NB4 (cell line): ENCODE measurements around the gene LIPT1.
"Not testable (repeated sequence)": the region's sequence is repeated elsewhere in the genome, so short reads cannot be mapped to it uniquely, and the experiment has no call there.

Source experiments
- DNase-seq: peaks from one replicate; pipeline ENCODE4 v3.0.0; 2010; ENCODE audit warnings: low read depth
- H3K4me3 ChIP-seq: one replicate; pipeline ENCODE4 v1.5.1; 2011; ENCODE audit warnings: mild to moderate bottlenecking, low read depth, low read length, moderate library complexity
- MYC ChIP-seq: IDR thresholded peaks from 2 replicates; pipeline ENCODE4 v1.6.1; 2011; ENCODE audit warnings: low read depth, low read length
- POLR2A ChIP-seq: IDR thresholded peaks from 2 replicates; pipeline ENCODE4 v1.6.1; 2011; ENCODE audit warnings: mild to moderate bottlenecking; ENCODE audit not compliant: insufficient read length; ENCODE audit errors: extremely low read depth
- TF ChIP-seq, protein P1 (sequence below): IDR thresholded peaks from one replicate; pipeline ENCODE4 v1.5.1; 2012; ENCODE audit warnings: low read depth, low read length
- TF ChIP-seq, protein P2 (sequence below): IDR thresholded peaks from 2 replicates; pipeline ENCODE4 v1.6.1; 2011; ENCODE audit warnings: low read depth, low read length

Gene LIPT1

DNA sequence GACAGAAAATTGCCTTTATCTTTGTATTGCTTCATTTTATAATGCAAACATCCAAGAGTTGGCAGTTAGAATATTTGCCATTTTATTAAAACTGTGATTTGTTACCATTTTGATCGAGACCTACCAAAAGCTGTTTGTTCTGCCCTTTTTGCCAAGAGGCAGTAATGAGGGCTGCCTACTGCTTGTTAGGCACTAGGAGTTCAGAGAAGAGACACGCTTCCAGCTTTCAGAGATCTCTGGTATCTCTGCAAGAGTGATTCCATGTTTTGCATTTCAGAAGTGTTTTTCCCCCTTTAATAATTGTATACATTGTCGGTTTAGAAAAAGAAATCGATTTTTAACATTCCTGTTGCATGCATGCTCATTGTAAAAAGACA, 26.8 kb downstream of the LIPT1 start:
- DNase-seq, result peak; percentile 35
- TF ChIP-seq, protein P1, sequence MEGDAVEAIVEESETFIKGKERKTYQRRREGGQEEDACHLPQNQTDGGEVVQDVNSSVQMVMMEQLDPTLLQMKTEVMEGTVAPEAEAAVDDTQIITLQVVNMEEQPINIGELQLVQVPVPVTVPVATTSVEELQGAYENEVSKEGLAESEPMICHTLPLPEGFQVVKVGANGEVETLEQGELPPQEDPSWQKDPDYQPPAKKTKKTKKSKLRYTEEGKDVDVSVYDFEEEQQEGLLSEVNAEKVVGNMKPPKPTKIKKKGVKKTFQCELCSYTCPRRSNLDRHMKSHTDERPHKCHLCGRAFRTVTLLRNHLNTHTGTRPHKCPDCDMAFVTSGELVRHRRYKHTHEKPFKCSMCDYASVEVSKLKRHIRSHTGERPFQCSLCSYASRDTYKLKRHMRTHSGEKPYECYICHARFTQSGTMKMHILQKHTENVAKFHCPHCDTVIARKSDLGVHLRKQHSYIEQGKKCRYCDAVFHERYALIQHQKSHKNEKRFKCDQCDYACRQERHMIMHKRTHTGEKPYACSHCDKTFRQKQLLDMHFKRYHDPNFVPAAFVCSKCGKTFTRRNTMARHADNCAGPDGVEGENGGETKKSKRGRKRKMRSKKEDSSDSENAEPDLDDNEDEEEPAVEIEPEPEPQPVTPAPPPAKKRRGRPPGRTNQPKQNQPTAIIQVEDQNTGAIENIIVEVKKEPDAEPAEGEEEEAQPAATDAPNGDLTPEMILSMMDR, result no peak
- TF ChIP-seq MYC (no peak), POLR2A (no peak)
- TF ChIP-seq, protein P2, sequence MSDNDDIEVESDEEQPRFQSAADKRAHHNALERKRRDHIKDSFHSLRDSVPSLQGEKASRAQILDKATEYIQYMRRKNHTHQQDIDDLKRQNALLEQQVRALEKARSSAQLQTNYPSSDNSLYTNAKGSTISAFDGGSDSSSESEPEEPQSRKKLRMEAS, result no peak
- peak overlapping the region; percentile 95 for H3K4me3 ChIP-seq

DNA sequence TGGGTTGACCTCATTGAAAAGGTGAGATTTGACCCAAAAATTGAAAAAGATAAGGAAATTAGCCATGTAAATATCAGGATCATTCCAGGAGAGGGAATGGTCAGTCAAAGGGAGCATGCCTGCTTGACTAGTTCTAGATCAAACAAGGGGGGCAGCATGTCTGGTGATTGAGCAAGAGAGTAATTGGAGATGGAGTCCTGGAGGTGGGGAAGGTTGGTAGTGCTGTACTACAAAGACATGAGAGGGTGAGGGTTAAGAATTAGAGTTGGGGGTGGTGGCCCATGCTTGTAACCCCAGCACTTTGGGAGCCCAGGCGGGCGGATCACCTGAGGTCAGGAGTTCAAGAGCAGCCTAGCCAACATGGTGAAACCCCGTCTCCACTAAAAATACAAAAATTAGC, 28.3 kb downstream of the LIPT1 start:
- no peak for DNase-seq
- H3K4me3 ChIP-seq, result peak overlapping the region; percentile 1
- TF ChIP-seq MYC, result no peak
- TF ChIP-seq, protein P1, result no peak
- TF ChIP-seq, protein P2, result no peak
- no peak for TF ChIP-seq POLR2A

DNA sequence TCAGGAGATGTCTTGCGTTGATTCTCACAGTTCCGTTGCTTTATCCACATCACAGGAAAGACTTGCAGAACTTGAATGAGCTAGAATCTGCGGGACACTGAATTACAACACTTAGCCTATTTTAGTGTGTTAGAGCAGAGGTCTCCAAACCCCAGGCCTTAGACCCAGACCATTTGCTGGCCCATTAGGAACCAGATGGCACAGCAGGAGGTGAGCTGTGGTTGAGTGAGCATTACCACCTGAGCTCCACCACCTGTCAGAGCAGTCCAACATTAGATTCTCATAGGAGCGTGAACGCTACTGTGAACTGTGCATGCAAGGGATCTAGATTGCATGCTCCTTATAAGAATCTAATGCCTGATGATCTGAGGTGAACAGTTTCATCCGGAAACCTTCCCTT, 30.0 kb downstream of the LIPT1 start:
- no peak overlapping the region for H3K4me3 ChIP-seq
- TF ChIP-seq, protein P2, result no peak
- TF ChIP-seq, protein P1, result no peak
- no peak for TF ChIP-seq MYC
- TF ChIP-seq POLR2A, result no peak
- DNase-seq, result no peak

DNA sequence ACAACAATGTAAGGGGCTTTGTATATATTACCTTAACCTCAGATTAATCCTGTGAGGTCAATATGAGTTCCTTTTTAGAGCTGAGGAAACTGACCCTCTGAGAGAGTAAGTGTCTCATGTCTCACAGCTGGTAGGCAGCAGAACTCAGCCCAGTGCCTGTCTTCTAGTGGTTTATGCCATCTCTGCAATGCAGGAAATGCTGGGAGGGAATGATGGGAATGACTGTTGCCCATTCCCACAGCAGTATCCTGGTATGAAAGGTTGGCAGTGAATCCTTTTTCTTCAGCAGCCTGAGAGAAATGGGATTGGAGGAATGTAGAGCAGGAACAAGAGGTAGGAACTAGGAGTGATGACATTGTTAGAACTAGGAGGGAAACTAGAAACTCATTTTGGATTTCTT, 32.2 kb downstream of the LIPT1 start:
- no peak overlapping the region for H3K4me3 ChIP-seq
- DNase-seq, result no peak
- TF ChIP-seq, protein P2, result no peak
- TF ChIP-seq MYC, result no peak
- TF ChIP-seq POLR2A, result no peak
- TF ChIP-seq, protein P1, result no peak

DNA sequence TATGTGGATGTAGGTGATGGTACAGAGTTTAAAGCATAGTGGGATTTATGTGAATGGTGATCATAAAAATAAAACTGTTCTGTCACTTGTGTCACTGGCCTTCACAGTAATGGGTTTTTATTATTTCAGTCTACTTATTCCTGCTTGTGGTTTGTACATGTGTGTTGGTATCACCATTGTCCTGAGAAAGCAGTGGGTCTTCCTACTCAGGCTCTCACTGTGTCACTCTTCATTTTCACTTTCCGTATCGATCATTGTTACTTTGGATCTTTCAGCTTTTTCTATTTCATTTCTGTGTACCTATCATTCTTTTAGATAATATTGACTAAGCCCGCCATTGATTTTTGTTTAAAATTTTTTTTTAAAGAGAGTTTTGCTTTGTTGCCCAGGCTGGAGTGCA, 33.6 kb downstream of the LIPT1 start:
- no peak for DNase-seq
- no peak overlapping the region for H3K4me3 ChIP-seq
- TF ChIP-seq MYC, result no peak
- TF ChIP-seq, protein P1, result no peak
- TF ChIP-seq, protein P2, result no peak
- no peak for TF ChIP-seq POLR2A

DNA sequence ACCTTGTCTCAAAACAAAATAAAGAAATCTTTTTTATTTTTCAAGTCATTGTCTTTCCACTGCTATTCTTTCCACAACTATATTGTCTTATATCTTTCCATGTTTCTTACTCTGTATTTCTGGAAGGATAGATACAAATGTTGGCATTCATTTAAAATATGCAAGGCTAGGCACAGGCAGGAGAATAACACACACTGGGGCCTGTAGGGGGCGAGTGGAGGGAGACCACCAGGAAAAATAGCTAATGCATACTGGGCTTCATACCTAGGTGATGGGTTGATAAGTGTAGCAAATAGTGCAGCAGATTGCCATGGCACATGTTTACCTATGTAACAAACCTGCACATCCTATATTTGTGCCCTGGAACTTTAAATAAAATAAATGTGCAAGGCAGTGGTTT, 35.8 kb downstream of the LIPT1 start:
- H3K4me3 ChIP-seq, result no peak overlapping the region
- DNase-seq, result no peak
- TF ChIP-seq, protein P1, result peak; percentile 11
- TF ChIP-seq MYC, result no peak

DNA sequence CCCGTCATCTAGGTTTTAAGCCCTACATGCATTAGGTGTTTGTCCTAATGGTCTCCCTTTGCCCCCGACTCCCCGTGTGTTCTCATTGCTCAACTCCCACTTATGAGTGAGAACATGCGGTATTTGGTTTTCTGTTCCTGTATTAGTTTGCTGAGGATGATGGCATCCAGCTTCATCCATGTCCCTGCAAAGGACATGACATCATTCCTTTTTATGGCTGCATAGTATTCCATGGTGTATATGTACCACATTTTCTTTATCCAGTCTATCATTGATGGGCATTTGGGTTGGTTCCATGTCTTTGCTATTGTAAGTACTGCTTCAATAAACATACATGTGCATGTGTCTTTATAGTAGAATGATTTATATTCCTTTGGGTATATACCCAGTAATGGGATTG, 37.6 kb downstream of the LIPT1 start:
- not testable (repeated sequence) for DNase-seq, H3K4me3 ChIP-seq
